DMS53 (cell line): ENCODE data around the gene APOL4.
"Not testable (repeated sequence)": the region's sequence is repeated elsewhere in the genome, so short reads cannot be mapped to it uniquely, and the experiment has no call there.

Source experiments
- DNase-seq: peaks from one replicate; lab custom pipeline; 2025; lab: John Stamatoyannopoulos, UW

Gene APOL4

GRCh38 chr22:36231051-36231450 lies 29.4 kb upstream of the APOL4 start:
- DNase-seq = not testable (repeated sequence)

DNA sequence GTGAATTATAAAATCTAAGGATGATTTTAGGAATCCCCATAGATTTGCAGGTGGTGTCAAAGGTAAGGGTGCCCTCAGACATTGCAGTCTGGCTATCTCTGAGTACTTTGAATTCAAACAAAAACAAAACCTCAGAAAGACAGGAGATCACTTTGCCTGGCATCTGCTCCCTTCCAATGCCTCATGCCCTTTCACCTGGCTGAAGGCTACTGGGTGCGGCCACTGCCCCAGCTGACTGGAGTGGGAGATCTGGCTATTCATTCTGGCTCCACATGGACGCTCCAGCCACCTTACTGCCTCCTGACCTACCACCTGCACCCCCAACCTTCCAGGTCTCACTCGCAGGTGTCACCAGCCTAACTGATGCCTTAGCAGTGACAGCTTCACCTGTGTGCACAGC lies 28.0 kb upstream of the APOL4 start:
- not testable (repeated sequence) for DNase-seq

DNA sequence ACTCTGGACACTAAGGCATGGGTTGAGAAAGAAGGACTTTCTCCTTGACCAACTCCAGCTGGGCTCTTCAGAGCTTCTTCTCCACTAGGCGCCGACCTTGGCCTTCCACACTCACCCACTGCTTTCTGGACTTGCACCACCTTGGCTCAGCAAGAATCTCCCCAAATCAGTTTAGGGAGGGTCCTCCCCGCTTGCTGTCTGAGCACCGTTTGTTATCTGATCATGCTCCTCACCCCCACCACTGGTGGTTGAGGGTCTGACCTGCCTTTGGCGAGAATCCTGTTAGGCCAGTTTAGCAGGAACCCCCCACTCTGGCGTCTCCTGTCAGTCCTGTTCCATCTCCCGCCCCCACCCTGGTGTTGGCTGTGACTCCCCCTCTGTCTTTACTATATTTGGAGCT lies 27.3 kb upstream of the APOL4 start:
- no peak for DNase-seq

DNA sequence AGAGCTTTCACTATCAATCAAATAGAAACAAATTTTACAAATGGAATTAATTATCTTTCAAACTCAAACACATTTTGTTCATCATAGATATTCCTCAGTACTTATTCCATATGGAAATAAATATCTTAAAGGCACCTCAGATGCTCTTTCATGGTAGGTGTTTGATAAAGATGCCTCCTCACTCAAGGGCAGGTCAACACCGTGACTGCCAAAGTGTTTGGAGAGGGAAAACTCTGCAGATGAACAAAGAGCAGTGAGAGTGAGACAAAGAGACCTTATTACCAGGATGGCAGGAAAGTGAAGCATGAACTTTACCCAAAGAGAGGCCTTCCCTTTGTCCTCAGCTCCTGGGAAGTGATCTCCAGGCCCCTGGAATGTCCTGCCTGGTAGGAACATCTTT lies 26.8 kb upstream of the APOL4 start:
- DNase-seq = peak; percentile 0

GRCh38 chr22:36227806-36228205 lies 26.2 kb upstream of the APOL4 start:
- no peak for DNase-seq

- DNase-seq = no peak
These were observed 25.8 kb upstream of the APOL4 start for GRCh38 chr22:36227396-36227795.

DNA sequence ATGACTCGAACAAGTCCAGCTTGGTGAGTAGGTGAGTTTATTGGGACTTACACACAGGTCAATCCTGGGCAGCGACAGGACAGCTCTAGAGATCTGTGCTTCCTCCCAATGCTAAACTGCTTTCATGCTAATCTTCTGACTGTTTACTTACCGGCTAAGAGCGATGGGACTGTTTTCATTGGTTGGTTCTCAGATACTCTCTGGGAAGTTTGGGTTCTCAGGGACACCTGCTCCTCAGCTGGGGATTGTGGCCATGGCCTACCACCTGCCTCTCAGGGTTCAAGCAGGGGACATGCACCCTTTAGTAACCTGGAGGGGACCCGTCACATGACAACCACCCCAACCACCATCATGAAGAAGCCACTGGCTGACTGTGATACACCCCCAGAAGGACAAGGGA lies 24.6 kb upstream of the APOL4 start:
- DNase-seq = no peak

- no peak for DNase-seq
These were observed 23.8 kb upstream of the APOL4 start for GRCh38 chr22:36225333-36225922.

GRCh38 chr22:36224245-36224644 lies 22.6 kb upstream of the APOL4 start:
- DNase-seq = peak; percentile 4

- DNase-seq = no peak
These were observed 21.9 kb upstream of the APOL4 start for GRCh38 chr22:36223504-36223903.

DNA sequence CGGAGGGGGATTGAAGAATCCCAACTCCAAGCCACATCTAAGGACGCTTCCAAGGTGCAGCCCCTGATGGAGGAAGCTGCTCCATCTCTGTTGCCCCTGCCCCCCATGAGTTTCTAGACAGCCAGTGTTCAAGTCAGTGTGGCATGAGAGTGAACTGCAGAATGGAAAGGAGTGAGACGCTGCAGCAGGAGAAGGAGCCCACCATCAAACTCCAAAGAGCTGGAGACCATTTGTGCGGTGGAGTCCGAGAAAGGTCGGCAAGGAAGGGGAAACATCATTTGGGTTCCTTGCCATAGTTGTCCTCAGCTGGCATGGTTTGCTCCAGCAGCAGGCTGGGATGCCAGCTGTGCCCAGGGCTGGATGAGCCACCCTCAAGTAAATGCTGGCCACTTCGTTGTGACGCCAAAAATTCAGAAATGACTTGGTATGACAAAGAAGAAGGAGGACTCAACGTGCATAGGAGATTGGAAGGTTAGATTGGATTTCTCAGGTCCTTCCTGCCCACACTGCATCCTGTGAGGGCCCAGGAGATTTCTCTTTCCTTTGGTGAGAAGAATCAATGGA lies 21.4 kb upstream of the APOL4 start:
- DNase-seq = no peak

- DNase-seq = peak; percentile 42
These were observed 20.5 kb upstream of the APOL4 start for GRCh38 chr22:36221799-36222751.

- peak; percentile 47 for DNase-seq
These were observed 18.9 kb upstream of the APOL4 start for GRCh38 chr22:36220451-36220921.

GRCh38 chr22:36218648-36219193 lies 17.1 kb upstream of the APOL4 start:
- no peak for DNase-seq

GRCh38 chr22:36215981-36216380 lies 14.4 kb upstream of the APOL4 start:
- no peak for DNase-seq

DNA sequence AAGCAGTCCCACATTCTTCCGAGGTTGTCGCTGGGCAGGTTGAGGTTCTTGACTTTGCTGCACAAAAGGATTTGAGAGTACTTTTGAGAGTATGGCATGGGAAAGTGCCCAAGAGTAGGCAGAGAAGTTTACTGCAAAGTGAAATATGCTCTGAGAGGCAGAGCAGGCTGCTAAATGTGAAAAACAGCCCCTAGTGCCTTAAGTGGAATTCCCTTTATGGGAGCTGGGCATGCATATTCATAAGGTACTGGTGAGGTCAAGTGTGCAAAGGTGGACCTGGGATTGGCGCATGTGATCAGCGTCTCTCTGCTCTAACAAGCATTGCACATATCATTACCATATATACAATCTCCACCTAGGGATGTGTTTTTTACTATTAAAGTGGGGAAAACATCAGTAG lies 12.0 kb upstream of the APOL4 start:
- no peak for DNase-seq

DNA sequence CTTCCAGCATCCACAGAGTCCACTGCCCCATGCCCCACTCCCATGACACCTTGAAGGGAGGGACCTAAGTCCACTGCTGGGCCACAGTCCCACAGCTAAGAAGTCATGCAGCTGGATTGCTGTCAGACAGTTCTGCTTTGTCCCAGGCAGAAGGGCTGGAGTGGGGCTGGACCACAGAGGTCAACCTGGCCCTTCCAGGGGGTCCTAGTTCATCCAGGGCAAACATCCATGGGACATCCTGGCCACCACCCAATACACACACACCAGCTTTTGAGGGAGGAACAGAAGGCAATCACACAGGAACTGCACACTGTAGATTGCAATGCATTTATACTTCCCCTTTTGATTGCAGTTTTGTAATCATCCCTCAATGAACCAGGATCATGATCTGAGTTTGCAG lies 11.3 kb upstream of the APOL4 start:
- DNase-seq = no peak

DNA sequence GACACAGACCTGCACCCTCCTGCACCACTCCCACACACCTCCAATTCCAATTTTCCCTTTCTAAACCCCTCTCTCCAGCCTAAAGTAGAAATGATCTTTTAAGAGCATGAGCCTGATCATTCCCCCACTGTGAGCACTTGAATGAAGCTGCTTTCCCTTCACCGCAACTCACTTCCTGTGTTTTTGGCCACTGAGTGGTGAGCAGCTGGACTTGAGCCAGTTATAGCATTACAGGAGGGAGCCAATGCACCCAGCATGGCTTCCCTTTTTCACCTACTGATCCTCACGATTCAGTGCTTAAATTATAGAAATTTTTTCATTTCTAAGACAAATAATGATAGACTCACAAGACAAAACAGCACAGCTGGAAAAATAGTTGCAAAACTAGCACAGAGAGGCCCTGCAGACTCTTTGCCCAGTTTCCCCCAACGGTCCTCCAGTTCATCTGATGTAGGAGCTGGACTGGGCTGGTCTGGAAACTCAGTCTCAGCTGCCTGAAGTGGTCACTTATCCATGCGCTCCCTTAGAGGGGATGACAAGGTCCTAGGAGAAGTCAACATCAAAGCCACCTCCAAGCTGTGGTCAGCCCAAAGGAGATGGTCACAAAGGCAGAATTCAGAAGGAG lies 9.7 kb upstream of the APOL4 start:
- no peak for DNase-seq

DNA sequence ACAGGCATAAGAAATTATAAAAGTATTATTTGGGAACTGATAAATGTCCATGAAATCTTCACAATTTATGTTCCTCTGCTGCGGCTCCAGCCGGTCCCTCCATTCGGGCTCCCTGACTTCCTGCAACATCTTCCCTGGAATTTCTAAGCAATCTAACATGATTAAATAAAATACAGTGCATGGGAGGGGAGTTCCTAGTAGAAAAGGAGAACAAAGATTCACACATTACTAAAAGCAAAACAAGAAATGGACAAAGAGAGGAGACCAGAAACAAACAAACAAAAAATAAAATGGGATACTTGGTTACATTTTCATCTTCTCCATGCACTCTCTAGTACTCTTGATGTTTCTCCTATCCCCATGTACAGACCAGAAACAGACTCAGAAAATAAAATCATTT lies 8.6 kb upstream of the APOL4 start:
- no peak for DNase-seq

DNA sequence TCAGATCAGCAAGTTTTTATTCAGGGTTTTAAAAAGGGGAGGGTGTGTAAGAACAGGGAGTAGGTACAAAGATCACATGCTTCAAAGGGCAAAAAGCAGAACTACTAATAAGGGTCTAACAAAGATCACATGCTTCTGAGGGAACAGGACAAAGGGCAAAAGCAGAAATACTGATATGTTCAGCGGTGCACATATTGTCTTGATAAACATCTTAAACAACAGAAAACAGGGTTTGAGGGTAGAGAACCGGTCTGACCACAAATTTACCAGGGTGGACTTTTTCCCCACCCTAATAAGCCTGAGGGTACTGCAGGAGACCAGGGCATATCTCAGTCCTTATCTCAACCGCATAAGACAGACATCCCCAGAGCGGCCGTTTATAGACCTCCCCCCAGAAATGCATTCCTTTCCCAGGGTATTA lies 7.9 kb upstream of the APOL4 start:
- not testable (repeated sequence) for DNase-seq

DNA sequence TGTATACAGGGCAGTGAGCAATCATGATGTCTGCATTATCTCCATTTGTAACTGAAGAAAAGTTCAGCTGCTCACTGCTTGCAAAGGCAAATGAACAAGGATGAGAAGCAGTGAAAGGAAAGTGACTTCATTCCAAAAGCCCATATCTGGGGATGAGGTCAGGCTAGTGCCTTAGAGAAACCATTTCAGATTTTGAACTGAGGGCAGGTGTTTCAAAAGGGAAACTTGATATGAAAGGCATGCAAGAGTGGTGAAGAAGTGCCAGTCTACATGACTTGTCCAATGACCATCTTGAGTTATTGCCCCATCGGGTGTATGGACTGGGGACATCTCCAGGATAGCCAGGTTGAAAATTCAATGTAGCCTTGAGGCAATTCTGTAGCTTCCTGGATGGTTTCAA lies 7.3 kb upstream of the APOL4 start:
- no peak for DNase-seq

DNA sequence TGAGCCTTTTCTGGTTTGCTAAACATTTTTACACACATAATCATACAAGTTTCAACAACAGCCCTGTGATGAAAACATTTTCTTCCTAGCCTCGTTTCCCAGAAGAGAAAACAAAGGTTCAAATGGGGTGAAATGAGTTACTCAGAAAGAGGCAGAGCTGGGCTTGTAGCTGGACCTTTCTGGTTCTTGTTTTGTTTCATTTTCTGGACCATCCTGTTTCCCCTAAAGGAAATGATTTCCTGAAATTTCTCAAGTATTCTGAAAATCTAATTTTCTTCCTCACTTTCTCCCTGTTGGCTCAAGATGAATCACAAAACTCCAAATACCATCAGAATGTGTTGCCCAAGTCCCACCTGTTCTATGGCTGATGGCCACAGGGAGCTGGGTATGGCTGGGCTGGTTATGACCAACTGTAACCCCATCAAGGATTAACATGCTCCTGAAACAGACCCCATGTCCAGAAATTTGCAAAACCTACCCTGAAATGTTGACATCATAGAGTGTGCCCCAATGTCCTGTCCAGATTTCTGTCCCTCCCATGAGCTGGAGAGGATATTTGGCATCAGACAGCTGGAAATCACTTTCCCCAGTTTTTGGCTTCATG lies 6.7 kb upstream of the APOL4 start:
- DNase-seq = no peak
